ENCODE results near the gene MACROD1. TPM values are rescaled to one million over a fixed set of nuclear protein-coding genes. Genes with fewer than 3 reads are reported as not detected.

The MACROD1 gene
- total RNA-seq, 6 experiments from 2014 or later = 11.8 to 17.0 (median 13.1) TPM

DNA sequence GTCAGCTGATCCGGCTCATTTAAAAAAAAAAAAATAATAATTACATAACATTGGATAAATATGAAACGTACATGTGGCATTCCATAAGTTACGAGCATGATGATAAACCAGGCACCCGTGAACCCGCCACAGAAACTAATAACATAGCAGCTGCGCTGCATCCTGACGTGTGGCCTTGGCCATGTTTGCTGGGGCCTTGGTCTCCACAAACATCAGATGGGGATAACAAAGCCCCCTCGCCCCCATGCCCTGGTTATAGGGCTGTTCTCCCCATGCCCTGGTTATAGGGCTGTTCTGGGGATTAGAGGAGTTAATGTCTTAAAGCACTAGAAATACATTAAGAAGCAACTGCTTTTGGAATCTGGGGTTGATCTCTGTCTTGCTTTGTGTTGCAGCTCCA is 93.5 kb downstream of the MACROD1 start:
- H3K4me3 Mint-ChIP-seq = no peak overlapping the region
- H3K27ac Mint-ChIP-seq = no peak overlapping the region
- no peaks in the 10 kb centered on the region for H3K36me3 Mint-ChIP-seq (ENCODE audit: low read depth)
- DNase-seq = no peak
- H3K4me1 Mint-ChIP-seq (ENCODE audit: low read depth) = no peaks in the 10 kb centered on the region
- H3K9me3 Mint-ChIP-seq = no peaks in the 10 kb centered on the region
- H3K27me3 Mint-ChIP-seq (ENCODE audit: insufficient read depth) = peaks cover 2% of the 10 kb centered on the region
- no peak for TF ChIP-seq CTCF (IDR thresholded peaks at IDR 0.05)

- Mint-ChIP-seq H3K4me1 (ENCODE audit: low read depth) (no peaks in the 10 kb centered on the region), H3K9me3 (no peaks in the 10 kb centered on the region), H3K36me3 (ENCODE audit: low read depth) (no peaks in the 10 kb centered on the region), H3K27me3 (ENCODE audit: insufficient read depth) (peaks cover 2% of the 10 kb centered on the region), H3K27ac (no peak overlapping the region), H3K4me3 (no peak overlapping the region)
- DNase-seq = no peak
- no peak for TF ChIP-seq CTCF (IDR thresholded peaks at IDR 0.05)
Measured at GRCh38 chr11:64071849-64072248, 94.1 kb downstream of the MACROD1 start.

DNA sequence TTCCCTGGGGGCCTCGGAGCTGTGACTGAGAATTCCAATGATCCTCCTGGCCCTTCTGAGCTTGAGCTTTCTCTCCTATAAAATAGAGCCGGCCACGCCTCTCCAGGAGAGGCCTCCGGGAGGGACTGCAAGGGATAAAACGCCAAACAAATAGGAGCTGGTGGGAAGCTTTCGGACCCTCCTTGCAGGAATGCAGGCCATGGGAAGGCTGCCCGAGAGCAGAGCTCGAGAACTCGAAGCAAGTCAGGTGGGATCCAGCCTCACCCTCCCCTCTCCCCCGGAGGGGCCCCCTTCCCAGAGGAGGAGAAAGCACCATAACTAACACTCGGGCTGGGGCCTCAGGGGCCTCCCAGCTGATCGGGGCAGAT is 95.6 kb downstream of the MACROD1 start:
- no peak overlapping the region for H3K27ac Mint-ChIP-seq
- H3K36me3 Mint-ChIP-seq (ENCODE audit: low read depth) = no peaks in the 10 kb centered on the region
- no peak for DNase-seq
- no peak for TF ChIP-seq CTCF (IDR thresholded peaks at IDR 0.05)
- H3K27me3 Mint-ChIP-seq (ENCODE audit: insufficient read depth) = peaks cover 2% of the 10 kb centered on the region; the same call in 1 of the 2 replicates
- no peaks in the 10 kb centered on the region for H3K4me1 Mint-ChIP-seq (ENCODE audit: low read depth)
- no peak overlapping the region for H3K4me3 Mint-ChIP-seq
- H3K9me3 Mint-ChIP-seq = no peaks in the 10 kb centered on the region

DNA sequence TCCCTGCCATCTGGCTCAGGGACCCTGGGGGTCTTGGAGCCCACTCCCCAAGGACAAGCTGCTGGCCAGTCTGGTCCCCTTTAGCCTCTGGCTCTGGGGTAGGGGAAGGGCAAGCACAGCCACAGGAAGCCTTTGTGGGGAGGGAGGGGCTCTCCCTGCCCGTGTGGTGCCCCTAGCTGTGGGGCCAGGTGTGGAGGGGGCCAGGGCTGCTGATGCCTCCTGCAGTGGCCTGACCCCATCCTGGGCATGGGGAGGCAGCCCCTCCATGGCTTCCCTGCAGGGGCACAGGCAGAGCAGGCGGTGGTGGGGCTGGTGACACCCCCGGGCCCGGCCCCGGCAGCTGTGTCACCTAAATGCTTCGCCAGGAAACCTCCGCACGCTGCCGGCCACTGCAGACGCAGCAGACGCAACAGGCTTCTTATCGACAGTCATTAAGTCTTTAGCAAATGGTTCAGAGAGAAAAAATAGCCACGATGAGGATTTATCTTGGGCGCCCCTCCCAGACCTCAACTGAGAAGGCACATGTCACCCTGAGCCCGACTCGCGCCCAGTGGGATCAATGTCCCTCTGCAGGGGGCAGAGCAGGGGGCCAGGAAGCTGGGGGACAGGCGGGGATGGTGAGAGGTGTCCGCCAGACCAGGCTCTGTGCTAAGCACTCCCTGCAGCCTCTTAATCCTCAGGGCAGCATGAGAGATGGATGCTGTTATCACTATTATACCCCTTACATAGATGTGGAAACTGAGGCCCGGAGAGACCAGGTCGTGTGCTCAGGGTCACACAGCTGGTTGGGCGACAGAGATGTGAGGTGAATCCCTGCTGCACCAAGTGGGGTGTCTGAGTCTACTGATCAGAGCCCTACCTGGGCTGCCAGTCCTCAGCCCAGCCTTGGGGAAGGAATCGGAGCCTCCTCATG is 96.3 kb downstream of the MACROD1 start:
- TF ChIP-seq CTCF (IDR thresholded peaks at IDR 0.05) = no peak
- Mint-ChIP-seq H3K36me3 (ENCODE audit: low read depth) (no peaks in the 10 kb centered on the region), H3K9me3 (no peaks in the 10 kb centered on the region), H3K27me3 (ENCODE audit: insufficient read depth) (peaks cover 4% of the 10 kb centered on the region; the same call in 1 of the 2 replicates), H3K4me3 (no peak overlapping the region), H3K27ac (no peak overlapping the region), H3K4me1 (ENCODE audit: low read depth) (no peaks in the 10 kb centered on the region)
- DNase-seq = no peak

DNA sequence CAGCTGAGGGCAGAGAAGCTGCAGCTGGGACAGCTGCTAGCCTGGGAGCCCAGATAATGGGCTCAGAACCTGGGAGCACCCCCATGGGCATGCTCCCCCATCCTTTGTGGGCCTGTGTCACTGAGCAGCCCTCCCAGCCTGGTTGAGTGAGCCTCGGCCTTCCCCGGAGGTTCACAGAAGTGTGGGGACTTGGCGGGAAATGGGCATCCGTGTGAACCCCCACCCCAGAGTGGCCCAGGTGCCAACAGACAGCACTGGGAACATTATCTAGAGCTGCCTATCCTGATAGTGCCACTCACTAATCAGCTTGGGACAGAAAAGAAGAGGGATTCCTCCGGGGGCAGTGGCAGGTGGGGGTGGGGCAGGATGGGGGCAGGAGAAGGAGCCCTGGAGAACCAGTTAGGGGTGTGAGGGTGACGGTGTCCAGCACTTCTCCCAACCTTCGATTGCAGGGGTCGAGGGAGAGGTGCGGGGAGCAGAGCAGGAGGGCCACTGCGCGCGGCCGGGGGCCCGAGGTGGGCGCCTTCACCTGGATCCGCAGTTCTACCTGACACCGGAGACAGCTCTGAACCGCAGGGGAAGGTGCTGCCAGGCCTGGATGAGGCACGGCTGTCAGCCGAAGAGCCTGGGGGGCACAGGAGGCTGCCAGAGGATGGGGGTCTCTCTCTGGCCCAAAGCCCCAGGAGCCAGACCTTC is 97.1 kb downstream of the MACROD1 start:
- H3K9me3 Mint-ChIP-seq = no peaks in the 10 kb centered on the region
- no peak for DNase-seq
- no peaks in the 10 kb centered on the region for H3K36me3 Mint-ChIP-seq (ENCODE audit: low read depth)
- H3K4me3 Mint-ChIP-seq = no peak overlapping the region
- no peaks in the 10 kb centered on the region for H3K4me1 Mint-ChIP-seq (ENCODE audit: low read depth)
- no peak for TF ChIP-seq CTCF (IDR thresholded peaks at IDR 0.05)
- H3K27me3 Mint-ChIP-seq (ENCODE audit: insufficient read depth) = peaks cover 6% of the 10 kb centered on the region; the same call in 1 of the 2 replicates
- no peak overlapping the region for H3K27ac Mint-ChIP-seq
